ENCODE data around the gene BCAR3.
"Not testable (repeated sequence)": the region's sequence is repeated elsewhere in the genome, so short reads cannot be mapped to it uniquely, and the experiment has no call there.

Gene BCAR3

GRCh38 chr1:93593854-93594602, 87.6 kb downstream of the BCAR3 start:
- no peak for FAIRE-seq

GRCh38 chr1:93592551-93592949, 89.1 kb downstream of the BCAR3 start:
- FAIRE-seq, result no peak

GRCh38 chr1:93591676-93592550, 89.7 kb downstream of the BCAR3 start:
- no peak for FAIRE-seq

GRCh38 chr1:93591291-93591675, 90.4 kb downstream of the BCAR3 start:
- FAIRE-seq, result not testable (repeated sequence)

GRCh38 chr1:93588955-93589354, 92.7 kb downstream of the BCAR3 start:
- no peak for FAIRE-seq

GRCh38 chr1:93588206-93588605, 93.4 kb downstream of the BCAR3 start:
- no peak for FAIRE-seq

- FAIRE-seq, result no peak
Observed at GRCh38 chr1:93587354-93587753, 94.3 kb downstream of the BCAR3 start.

- no peak for FAIRE-seq
Observed at GRCh38 chr1:93585059-93585966, 96.3 kb downstream of the BCAR3 start.

GRCh38 chr1:93584261-93585003, 97.2 kb downstream of the BCAR3 start:
- no peak for FAIRE-seq

- FAIRE-seq, result no peak
Observed at GRCh38 chr1:93581917-93582850, 99.5 kb downstream of the BCAR3 start.

- no peak for FAIRE-seq
Observed at GRCh38 chr1:93579891-93580290, 101.7 kb downstream of the BCAR3 start.

- no peak for FAIRE-seq
Observed at GRCh38 chr1:93578911-93579825, 102.5 kb downstream of the BCAR3 start.

- FAIRE-seq, result no peak
Observed at GRCh38 chr1:93578433-93578830, 103.2 kb downstream of the BCAR3 start.

- FAIRE-seq, result no peak
Observed at GRCh38 chr1:93577536-93578432, 103.9 kb downstream of the BCAR3 start.

- no peak for FAIRE-seq
Observed at GRCh38 chr1:93576746-93577145, 104.9 kb downstream of the BCAR3 start.

GRCh38 chr1:93576346-93576745, 105.3 kb downstream of the BCAR3 start:
- FAIRE-seq, result no peak

GRCh38 chr1:93575621-93576284, 105.9 kb downstream of the BCAR3 start:
- no peak for FAIRE-seq

- no peak for FAIRE-seq
Observed at GRCh38 chr1:93574991-93575390, 106.6 kb downstream of the BCAR3 start.

Data from colon (tissue), 2 donors.